SK-N-SH treated with all-trans-retinoic acid at 6 μM for 48 hours (cell line): Measurements from ENCODE around the gene TYW5.

Experiments used
- ATAC-seq: fragments of 200-7000 bp; cut with Tn5 transposase; 3 replicates; pipeline ENCODE4 v1.9.1; 2020; ENCODE audit warnings: mild to moderate bottlenecking, moderate library complexity
- ARNTL ChIP-seq: fragments of 450-650 bp; formaldehyde crosslinking; IDR thresholded peaks from 2 replicates; pipeline ENCODE4 v1.5.0; 2020; ENCODE audit warnings: low read depth, mild to moderate bottlenecking, moderate library complexity, borderline replicate concordance
- BACH2 ChIP-seq: fragments of 250-450 bp; sonication (Bioruptor Pico); IDR thresholded peaks from 2 replicates; pipeline ENCODE4 v1.9.0; 2021; ENCODE audit warnings: mild to moderate bottlenecking, borderline replicate concordance
- CSDC2 ChIP-seq: fragments of 250-450 bp; sonication (Bioruptor Pico); IDR thresholded peaks from 2 replicates; pipeline ENCODE4 v1.5.0; 2020; ENCODE audit warnings: mild to moderate bottlenecking, moderate library complexity
- ESRRG ChIP-seq: fragments of 250-450 bp; sonication (Bioruptor Pico); IDR thresholded peaks from 2 replicates; pipeline ENCODE4 v1.6.1; 2021; ENCODE audit warnings: mild to moderate bottlenecking
- GLIS3 ChIP-seq: fragments of 250-450 bp; sonication (Bioruptor Pico); IDR thresholded peaks from 2 replicates; pipeline ENCODE4 v1.5.0; 2020; ENCODE audit warnings: mild to moderate bottlenecking, moderate library complexity
- ISL1 ChIP-seq: fragments of 250-450 bp; sonication (Bioruptor Pico); IDR thresholded peaks from 2 replicates; pipeline ENCODE4 v2.1.2; 2022; ENCODE audit warnings: mild to moderate bottlenecking, moderate library complexity
- OSR1 ChIP-seq: fragments of 250-450 bp; sonication (Bioruptor Pico); IDR thresholded peaks from 2 replicates; pipeline ENCODE4 v1.8.0; 2022; ENCODE audit warnings: moderate library complexity, mild to moderate bottlenecking, inconsistent platforms
- PPARA ChIP-seq: fragments of 250-450 bp; sonication (Bioruptor Pico); IDR thresholded peaks from 2 replicates; pipeline ENCODE4 v1.5.0; 2020; ENCODE audit warnings: mild to moderate bottlenecking, borderline replicate concordance
- RARB ChIP-seq: fragments of 250-450 bp; sonication (Bioruptor Pico); IDR thresholded peaks from 2 replicates; pipeline ENCODE4 v1.8.0; 2021; ENCODE audit warnings: mild to moderate bottlenecking, moderate library complexity
- SNAI2 ChIP-seq: fragments of 250-450 bp; sonication (Bioruptor Pico); IDR thresholded peaks from 2 replicates; pipeline ENCODE4 v1.5.0; 2020; ENCODE audit warnings: mild to moderate bottlenecking, moderate library complexity
- TOX ChIP-seq: fragments of 250-450 bp; sonication (Bioruptor Pico); IDR thresholded peaks from 2 replicates; pipeline ENCODE4 v1.8.0; 2021; ENCODE audit warnings: mild to moderate bottlenecking, moderate library complexity, borderline replicate concordance
- ZC3H10 ChIP-seq: fragments of 250-450 bp; sonication (Bioruptor Pico); IDR thresholded peaks from 2 replicates; pipeline ENCODE4 v1.5.1; 2021; ENCODE audit warnings: mild to moderate bottlenecking, moderate library complexity
- ZFP30 ChIP-seq: fragments of 450-650 bp; formaldehyde crosslinking; IDR thresholded peaks from 2 replicates; pipeline ENCODE4 v1.5.0; 2022; ENCODE audit warnings: mild to moderate bottlenecking, moderate library complexity
- ZNF565 ChIP-seq: fragments of 450-650 bp; formaldehyde crosslinking; conservative IDR thresholded peaks from 2 replicates; pipeline ENCODE4 v1.5.0; 2020; ENCODE audit warnings: low read depth, mild to moderate bottlenecking, moderate library complexity
- ZNF70 ChIP-seq: fragments of 450-650 bp; formaldehyde crosslinking; IDR thresholded peaks from 2 replicates; pipeline ENCODE4 v1.5.0; 2020; ENCODE audit warnings: mild to moderate bottlenecking, moderate library complexity
- ZNF8 ChIP-seq: fragments of 450-650 bp; formaldehyde crosslinking; IDR thresholded peaks from 2 replicates; pipeline ENCODE4 v1.5.0; 2020; ENCODE audit warnings: mild to moderate bottlenecking, moderate library complexity
- TF ChIP-seq, protein P1 (sequence below): fragments of 250-450 bp; sonication (Bioruptor Pico); IDR thresholded peaks from 2 replicates; pipeline ENCODE4 v1.5.1; 2021; ENCODE audit warnings: mild to moderate bottlenecking, moderate library complexity
- TF ChIP-seq, protein P2 (sequence below): fragments of 250-450 bp; sonication (Bioruptor Pico); IDR thresholded peaks from 2 replicates; pipeline ENCODE4 v1.5.1; 2020; ENCODE audit warnings: low read depth, mild to moderate bottlenecking, moderate library complexity
- TF ChIP-seq, protein P3 (sequence below): fragments of 250-450 bp; sonication (Bioruptor Pico); IDR thresholded peaks from 2 replicates; pipeline ENCODE4 v1.8.0; 2021; ENCODE audit warnings: low read depth, mild to moderate bottlenecking, moderate library complexity, borderline replicate concordance
- TF ChIP-seq, protein P4 (sequence below): fragments of 250-450 bp; sonication (Bioruptor Pico); IDR thresholded peaks from 2 replicates; pipeline ENCODE4 v1.5.0; 2020; ENCODE audit warnings: mild to moderate bottlenecking, moderate library complexity
- TF ChIP-seq, protein P5 (sequence below): fragments of 250-450 bp; sonication (Bioruptor Pico); IDR thresholded peaks from 2 replicates; pipeline ENCODE4 v1.8.0; 2020; ENCODE audit warnings: mild to moderate bottlenecking, moderate library complexity, borderline replicate concordance

The TYW5 gene

DNA sequence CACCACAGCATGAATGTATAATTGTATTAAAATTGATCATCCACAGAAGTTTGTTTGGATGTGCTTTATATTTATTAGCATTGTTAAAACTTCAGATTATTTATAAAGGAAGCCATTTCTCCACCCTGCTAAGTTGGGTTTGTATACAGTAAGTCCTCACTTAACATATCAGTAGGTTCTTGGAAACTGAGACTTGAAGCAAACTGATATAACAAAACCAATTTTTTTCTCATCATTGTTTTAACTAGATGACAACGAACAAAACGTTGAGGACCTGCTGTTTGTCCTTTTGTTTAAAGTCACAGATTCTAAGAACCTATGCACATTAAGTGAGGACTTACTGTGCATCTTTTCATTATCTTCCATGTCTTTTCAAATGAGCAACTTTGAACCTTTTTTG lies 27.1 kb downstream of the TYW5 start (continued):
- TF ChIP-seq, protein P1, sequence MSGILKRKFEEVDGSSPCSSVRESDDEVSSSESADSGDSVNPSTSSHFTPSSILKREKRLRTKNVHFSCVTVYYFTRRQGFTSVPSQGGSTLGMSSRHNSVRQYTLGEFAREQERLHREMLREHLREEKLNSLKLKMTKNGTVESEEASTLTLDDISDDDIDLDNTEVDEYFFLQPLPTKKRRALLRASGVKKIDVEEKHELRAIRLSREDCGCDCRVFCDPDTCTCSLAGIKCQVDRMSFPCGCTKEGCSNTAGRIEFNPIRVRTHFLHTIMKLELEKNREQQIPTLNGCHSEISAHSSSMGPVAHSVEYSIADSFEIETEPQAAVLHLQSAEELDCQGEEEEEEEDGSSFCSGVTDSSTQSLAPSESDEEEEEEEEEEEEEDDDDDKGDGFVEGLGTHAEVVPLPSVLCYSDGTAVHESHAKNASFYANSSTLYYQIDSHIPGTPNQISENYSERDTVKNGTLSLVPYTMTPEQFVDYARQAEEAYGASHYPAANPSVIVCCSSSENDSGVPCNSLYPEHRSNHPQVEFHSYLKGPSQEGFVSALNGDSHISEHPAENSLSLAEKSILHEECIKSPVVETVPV (CRISPR knock-in tag), result no peak
- TF ChIP-seq ESRRG (CRISPR knock-in tag), result no peak
- TF ChIP-seq, protein P2, sequence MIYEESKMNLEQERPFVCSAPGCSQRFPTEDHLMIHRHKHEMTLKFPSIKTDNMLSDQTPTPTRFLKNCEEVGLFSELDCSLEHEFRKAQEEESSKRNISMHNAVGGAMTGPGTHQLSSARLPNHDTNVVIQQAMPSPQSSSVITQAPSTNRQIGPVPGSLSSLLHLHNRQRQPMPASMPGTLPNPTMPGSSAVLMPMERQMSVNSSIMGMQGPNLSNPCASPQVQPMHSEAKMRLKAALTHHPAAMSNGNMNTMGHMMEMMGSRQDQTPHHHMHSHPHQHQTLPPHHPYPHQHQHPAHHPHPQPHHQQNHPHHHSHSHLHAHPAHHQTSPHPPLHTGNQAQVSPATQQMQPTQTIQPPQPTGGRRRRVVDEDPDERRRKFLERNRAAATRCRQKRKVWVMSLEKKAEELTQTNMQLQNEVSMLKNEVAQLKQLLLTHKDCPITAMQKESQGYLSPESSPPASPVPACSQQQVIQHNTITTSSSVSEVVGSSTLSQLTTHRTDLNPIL (CRISPR knock-in tag), result no peak
- no peak for TF ChIP-seq ZC3H10 (CRISPR knock-in tag)
- TF ChIP-seq, all 23 proteins: peak for 0

DNA sequence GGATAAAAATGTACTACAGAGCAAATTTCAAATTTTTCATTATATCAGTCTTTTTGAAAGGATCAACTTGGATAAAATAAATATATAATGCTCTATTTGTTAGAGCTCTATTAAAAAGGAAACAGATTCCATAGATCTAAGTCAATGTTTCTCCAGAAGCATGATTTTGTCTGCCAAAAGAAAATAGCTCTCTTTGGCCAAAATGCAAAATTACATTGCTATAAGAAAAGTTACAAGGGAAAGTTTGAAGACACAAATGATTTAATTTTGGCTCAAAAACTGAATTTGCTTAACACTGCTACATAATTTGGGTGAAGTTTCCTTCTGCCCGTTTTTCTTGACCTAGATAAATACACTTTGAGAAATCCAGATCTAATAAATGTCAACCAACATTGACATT lies 28.5 kb downstream of the TYW5 start:
- ATAC-seq, result no peak
- TF ChIP-seq ESRRG (CRISPR knock-in tag) (no peak), TOX (CRISPR knock-in tag) (no peak), ZFP30 (no peak), ZC3H10 (CRISPR knock-in tag) (no peak), RARB (CRISPR knock-in tag) (no peak), CSDC2 (no peak), OSR1 (CRISPR knock-in tag) (no peak), ZNF565 (CRISPR knock-in tag) (no peak), SNAI2 (CRISPR knock-in tag) (no peak), ARNTL (no peak), ZNF70 (no peak)
- TF ChIP-seq, protein P3, sequence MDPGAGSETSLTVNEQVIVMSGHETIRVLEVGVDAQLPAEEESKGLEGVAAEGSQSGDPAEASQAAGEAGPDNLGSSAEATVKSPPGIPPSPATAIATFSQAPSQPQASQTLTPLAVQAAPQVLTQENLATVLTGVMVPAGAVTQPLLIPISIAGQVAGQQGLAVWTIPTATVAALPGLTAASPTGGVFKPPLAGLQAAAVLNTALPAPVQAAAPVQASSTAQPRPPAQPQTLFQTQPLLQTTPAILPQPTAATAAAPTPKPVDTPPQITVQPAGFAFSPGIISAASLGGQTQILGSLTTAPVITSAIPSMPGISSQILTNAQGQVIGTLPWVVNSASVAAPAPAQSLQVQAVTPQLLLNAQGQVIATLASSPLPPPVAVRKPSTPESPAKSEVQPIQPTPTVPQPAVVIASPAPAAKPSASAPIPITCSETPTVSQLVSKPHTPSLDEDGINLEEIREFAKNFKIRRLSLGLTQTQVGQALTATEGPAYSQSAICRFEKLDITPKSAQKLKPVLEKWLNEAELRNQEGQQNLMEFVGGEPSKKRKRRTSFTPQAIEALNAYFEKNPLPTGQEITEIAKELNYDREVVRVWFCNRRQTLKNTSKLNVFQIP (CRISPR knock-in tag), result no peak
- TF ChIP-seq, protein P2 (CRISPR knock-in tag), result no peak
- TF ChIP-seq, protein P4, sequence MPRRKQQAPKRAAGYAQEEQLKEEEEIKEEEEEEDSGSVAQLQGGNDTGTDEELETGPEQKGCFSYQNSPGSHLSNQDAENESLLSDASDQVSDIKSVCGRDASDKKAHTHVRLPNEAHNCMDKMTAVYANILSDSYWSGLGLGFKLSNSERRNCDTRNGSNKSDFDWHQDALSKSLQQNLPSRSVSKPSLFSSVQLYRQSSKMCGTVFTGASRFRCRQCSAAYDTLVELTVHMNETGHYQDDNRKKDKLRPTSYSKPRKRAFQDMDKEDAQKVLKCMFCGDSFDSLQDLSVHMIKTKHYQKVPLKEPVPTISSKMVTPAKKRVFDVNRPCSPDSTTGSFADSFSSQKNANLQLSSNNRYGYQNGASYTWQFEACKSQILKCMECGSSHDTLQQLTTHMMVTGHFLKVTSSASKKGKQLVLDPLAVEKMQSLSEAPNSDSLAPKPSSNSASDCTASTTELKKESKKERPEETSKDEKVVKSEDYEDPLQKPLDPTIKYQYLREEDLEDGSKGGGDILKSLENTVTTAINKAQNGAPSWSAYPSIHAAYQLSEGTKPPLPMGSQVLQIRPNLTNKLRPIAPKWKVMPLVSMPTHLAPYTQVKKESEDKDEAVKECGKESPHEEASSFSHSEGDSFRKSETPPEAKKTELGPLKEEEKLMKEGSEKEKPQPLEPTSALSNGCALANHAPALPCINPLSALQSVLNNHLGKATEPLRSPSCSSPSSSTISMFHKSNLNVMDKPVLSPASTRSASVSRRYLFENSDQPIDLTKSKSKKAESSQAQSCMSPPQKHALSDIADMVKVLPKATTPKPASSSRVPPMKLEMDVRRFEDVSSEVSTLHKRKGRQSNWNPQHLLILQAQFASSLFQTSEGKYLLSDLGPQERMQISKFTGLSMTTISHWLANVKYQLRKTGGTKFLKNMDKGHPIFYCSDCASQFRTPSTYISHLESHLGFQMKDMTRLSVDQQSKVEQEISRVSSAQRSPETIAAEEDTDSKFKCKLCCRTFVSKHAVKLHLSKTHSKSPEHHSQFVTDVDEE (CRISPR knock-in tag), result no peak
- TF ChIP-seq, protein P1 (CRISPR knock-in tag), result no peak
- TF ChIP-seq, protein P5, sequence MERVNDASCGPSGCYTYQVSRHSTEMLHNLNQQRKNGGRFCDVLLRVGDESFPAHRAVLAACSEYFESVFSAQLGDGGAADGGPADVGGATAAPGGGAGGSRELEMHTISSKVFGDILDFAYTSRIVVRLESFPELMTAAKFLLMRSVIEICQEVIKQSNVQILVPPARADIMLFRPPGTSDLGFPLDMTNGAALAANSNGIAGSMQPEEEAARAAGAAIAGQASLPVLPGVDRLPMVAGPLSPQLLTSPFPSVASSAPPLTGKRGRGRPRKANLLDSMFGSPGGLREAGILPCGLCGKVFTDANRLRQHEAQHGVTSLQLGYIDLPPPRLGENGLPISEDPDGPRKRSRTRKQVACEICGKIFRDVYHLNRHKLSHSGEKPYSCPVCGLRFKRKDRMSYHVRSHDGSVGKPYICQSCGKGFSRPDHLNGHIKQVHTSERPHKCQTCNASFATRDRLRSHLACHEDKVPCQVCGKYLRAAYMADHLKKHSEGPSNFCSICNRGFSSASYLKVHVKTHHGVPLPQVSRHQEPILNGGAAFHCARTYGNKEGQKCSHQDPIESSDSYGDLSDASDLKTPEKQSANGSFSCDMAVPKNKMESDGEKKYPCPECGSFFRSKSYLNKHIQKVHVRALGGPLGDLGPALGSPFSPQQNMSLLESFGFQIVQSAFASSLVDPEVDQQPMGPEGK (CRISPR knock-in tag), result no peak

DNA sequence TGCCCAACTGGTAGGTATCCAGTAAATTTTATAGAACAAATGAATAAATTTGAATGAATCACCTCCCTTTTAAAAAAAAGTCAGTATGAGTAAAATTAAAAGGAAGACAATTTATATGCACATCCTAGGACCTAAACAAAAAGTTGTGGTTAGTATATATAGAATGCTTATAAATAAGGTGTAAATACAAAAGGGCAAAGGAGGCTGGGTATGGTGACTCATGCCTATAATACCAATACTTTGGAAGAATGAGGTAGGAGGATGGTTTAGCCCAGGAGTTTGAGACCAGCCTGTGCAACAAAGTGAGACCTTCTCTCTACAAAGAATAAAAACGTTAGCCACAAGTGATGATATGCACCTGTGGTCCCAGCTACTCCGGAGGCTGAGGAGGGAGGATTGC lies 31.4 kb downstream of the TYW5 start:
- ATAC-seq, result no peak
- TF ChIP-seq ARNTL, result no peak
- TF ChIP-seq ISL1 (CRISPR knock-in tag), result no peak
- TF ChIP-seq RARB (CRISPR knock-in tag), result no peak
- no peak for TF ChIP-seq OSR1 (CRISPR knock-in tag)
- TF ChIP-seq, protein P3 (CRISPR knock-in tag), result no peak
- TF ChIP-seq PPARA (CRISPR knock-in tag), result no peak
- TF ChIP-seq ZFP30, result no peak
- TF ChIP-seq BACH2 (CRISPR knock-in tag), result no peak
- TF ChIP-seq GLIS3 (CRISPR knock-in tag), result no peak
- TF ChIP-seq ZC3H10 (CRISPR knock-in tag), result no peak
- TF ChIP-seq, protein P5 (CRISPR knock-in tag), result no peak
- no peak for TF ChIP-seq ZNF70
- no peak for TF ChIP-seq CSDC2
- TF ChIP-seq ZNF565 (CRISPR knock-in tag), result no peak
- TF ChIP-seq ZNF8 (CRISPR knock-in tag), result no peak
